Measurements from ENCODE around the gene ARID4B.
"Not testable (repeated sequence)": the region's sequence is repeated elsewhere in the genome, so short reads cannot be mapped to it uniquely, and the experiment has no call there.

ARID4B gene

DNA sequence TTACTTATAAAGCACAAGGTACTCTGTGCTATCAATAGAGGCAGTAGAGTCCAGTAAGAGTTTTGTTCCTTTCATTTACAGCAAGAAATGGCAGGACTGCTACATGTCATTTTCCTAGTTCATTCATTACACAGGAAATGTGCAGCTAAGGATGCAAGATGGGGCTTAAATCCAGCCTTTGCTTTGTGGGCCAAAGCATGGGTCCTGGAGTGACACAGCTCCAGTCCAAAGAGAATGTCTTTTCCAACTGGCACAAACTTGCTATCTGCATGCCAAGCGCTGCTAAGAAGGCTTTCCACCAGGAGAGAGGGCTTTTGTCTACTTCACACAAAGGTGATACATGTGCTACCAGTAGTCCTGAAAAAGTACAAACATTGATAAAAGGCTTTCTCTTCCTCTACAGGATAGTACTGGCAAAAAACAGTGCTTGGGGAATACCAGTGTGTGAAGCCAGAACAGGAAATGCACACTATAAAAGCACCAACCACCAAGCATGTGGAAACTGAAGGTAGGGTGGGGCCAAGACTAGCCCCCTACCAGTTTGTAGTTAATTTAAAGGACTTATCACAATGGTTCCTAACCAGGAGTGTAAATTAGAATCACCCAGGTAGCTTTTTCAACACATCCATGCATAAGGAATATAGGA is 68.7 kb downstream of the ARID4B start:
- Histone ChIP-seq H3K4me2 (ENCODE audit: low read length) (no peak overlapping the region), H3K4me1 (ENCODE audit: control insufficient read depth in 1 of 2, insufficient read depth in 2 of 2, low read length in 2 of 2) (peaks cover 2 to 4% of the 10 kb centered on the region in 2 experiments), H3K23ac (ENCODE audit: low read length) (no peak overlapping the region), H3K27ac (ENCODE audit: low read depth, low read length) (no peak overlapping the region), H4K91ac (ENCODE audit: low read depth, low read length) (no peak overlapping the region), H3K79me2 (ENCODE audit: control insufficient read depth, insufficient read depth, low read length, poor library complexity) (no peaks in the 10 kb centered on the region), H3K9ac (ENCODE audit: low read length) (no peak overlapping the region), H4K8ac (ENCODE audit: low read depth, low read length) (no peak overlapping the region), H3K18ac (ENCODE audit: low read length) (no peak overlapping the region), H3K9me3 (ENCODE audit: insufficient read depth, low read depth, low read length) (no peaks in the 10 kb centered on the region), H4K12ac (ENCODE audit: low read depth, low read length) (no peak overlapping the region), H2BK5ac (ENCODE audit: low read depth, low read length, poor library complexity) (no peak overlapping the region), H3K27me3 (ENCODE audit: insufficient read depth, low read length) (no peaks in the 10 kb centered on the region), H3K14ac (ENCODE audit: low read length) (no peak overlapping the region), H2BK120ac (ENCODE audit: insufficient read depth, low read length, poor library complexity) (no peak overlapping the region), H3K36me3 (ENCODE audit: control insufficient read depth in 1 of 2, insufficient read depth in 2 of 2, low read length in 2 of 2) (peaks cover 5 to 8% of the 10 kb centered on the region in 2 experiments), H3K4me3 (ENCODE audit: low read depth, low read length) (no peak overlapping the region), H2AK5ac (ENCODE audit: low read length) (no peak overlapping the region), H3K4ac (ENCODE audit: low read depth, low read length) (no peak overlapping the region), H2AFZ (ENCODE audit: insufficient read depth, low read length, poor library complexity) (no peak overlapping the region), H3K79me1 (ENCODE audit: low read length) (no peaks in the 10 kb centered on the region), H2BK12ac (ENCODE audit: low read length) (no peak overlapping the region)
- no CpG with 5 or more reads among the region's 1 CpG for WGBS (ENCODE audit: extremely low coverage, insufficient coverage, insufficient read length)
- DNase-seq, result no peak

GRCh38 chr1:235258068-235258467 is 69.9 kb downstream of the ARID4B start:
- not testable (repeated sequence) for H4K8ac ChIP-seq (ENCODE audit: low read depth, low read length); H3K9me3 ChIP-seq (ENCODE audit: insufficient read depth, low read depth, low read length); H3K23ac ChIP-seq (ENCODE audit: low read length); H3K18ac ChIP-seq (ENCODE audit: low read length); H3K36me3 ChIP-seq (ENCODE audit: control insufficient read depth in 1 of 2, insufficient read depth in 2 of 2, low read length in 2 of 2); H3K14ac ChIP-seq (ENCODE audit: low read length); H3K4ac ChIP-seq (ENCODE audit: low read depth, low read length); H3K27ac ChIP-seq (ENCODE audit: low read depth, low read length); H2AFZ ChIP-seq (ENCODE audit: insufficient read depth, low read length, poor library complexity); H2BK5ac ChIP-seq (ENCODE audit: low read depth, low read length, poor library complexity); DNase-seq; H3K79me1 ChIP-seq (ENCODE audit: low read length); H3K9ac ChIP-seq (ENCODE audit: low read length); H3K4me3 ChIP-seq (ENCODE audit: low read depth, low read length); H2BK120ac ChIP-seq (ENCODE audit: insufficient read depth, low read length, poor library complexity); H3K4me2 ChIP-seq (ENCODE audit: low read length); H3K4me1 ChIP-seq (ENCODE audit: control insufficient read depth in 1 of 2, insufficient read depth in 2 of 2, low read length in 2 of 2); H3K79me2 ChIP-seq (ENCODE audit: control insufficient read depth, insufficient read depth, low read length, poor library complexity); H3K27me3 ChIP-seq (ENCODE audit: insufficient read depth, low read length); H2AK5ac ChIP-seq (ENCODE audit: low read length); H4K91ac ChIP-seq (ENCODE audit: low read depth, low read length); H4K12ac ChIP-seq (ENCODE audit: low read depth, low read length); H2BK12ac ChIP-seq (ENCODE audit: low read length)
- no CpG with 5 or more reads among the region's 6 CpGs for WGBS (ENCODE audit: extremely low coverage, insufficient coverage, insufficient read length)

DNA sequence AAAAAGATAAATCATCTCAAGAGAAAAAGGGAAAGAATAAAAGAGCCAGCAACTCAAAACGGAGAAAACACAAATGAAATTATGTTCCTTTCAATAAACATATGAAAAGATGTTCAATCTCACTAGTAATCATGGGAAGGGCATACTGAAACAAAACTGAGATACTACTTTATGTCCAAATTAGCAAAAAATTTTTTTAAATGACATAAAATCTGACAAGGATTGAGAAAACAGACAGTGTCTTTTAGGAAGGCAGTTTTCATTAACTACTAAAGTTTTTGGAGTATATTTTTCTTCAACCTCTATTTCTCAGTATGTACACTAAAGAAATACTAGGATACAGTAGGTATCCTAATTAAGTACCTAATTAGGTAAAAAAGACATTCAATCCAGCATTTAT is 73.3 kb downstream of the ARID4B start:
- H3K9ac ChIP-seq (ENCODE audit: low read length), result no peak overlapping the region
- no peak for DNase-seq
- H3K4me1 ChIP-seq (ENCODE audit: control insufficient read depth in 1 of 2, insufficient read depth in 2 of 2, low read length in 2 of 2), result peaks cover 2 to 4% of the 10 kb centered on the region in 2 experiments
- no CpG with 5 or more reads among the region's 1 CpG for WGBS (ENCODE audit: extremely low coverage, insufficient coverage, insufficient read length)
- no peak overlapping the region for H2AK5ac ChIP-seq (ENCODE audit: low read length)
- H2AFZ ChIP-seq (ENCODE audit: insufficient read depth, low read length, poor library complexity), result no peak overlapping the region
- H4K12ac ChIP-seq (ENCODE audit: low read depth, low read length), result no peak overlapping the region
- H3K79me1 ChIP-seq (ENCODE audit: low read length), result no peaks in the 10 kb centered on the region
- no peak overlapping the region for H3K4ac ChIP-seq (ENCODE audit: low read depth, low read length)
- H2BK12ac ChIP-seq (ENCODE audit: low read length), result no peak overlapping the region
- H3K79me2 ChIP-seq (ENCODE audit: control insufficient read depth, insufficient read depth, low read length, poor library complexity), result no peaks in the 10 kb centered on the region
- H4K91ac ChIP-seq (ENCODE audit: low read depth, low read length), result no peak overlapping the region
- H3K4me2 ChIP-seq (ENCODE audit: low read length), result no peak overlapping the region
- peaks cover 5 to 8% of the 10 kb centered on the region in 2 experiments for H3K36me3 ChIP-seq (ENCODE audit: control insufficient read depth in 1 of 2, insufficient read depth in 2 of 2, low read length in 2 of 2)
- H3K23ac ChIP-seq (ENCODE audit: low read length), result no peak overlapping the region
- H4K8ac ChIP-seq (ENCODE audit: low read depth, low read length), result no peak overlapping the region
- no peak overlapping the region for H2BK120ac ChIP-seq (ENCODE audit: insufficient read depth, low read length, poor library complexity)
- no peak overlapping the region for H3K18ac ChIP-seq (ENCODE audit: low read length)
- H3K27ac ChIP-seq (ENCODE audit: low read depth, low read length), result no peak overlapping the region
- H3K14ac ChIP-seq (ENCODE audit: low read length), result no peak overlapping the region
- H3K27me3 ChIP-seq (ENCODE audit: insufficient read depth, low read length), result no peaks in the 10 kb centered on the region
- no peak overlapping the region for H2BK5ac ChIP-seq (ENCODE audit: low read depth, low read length, poor library complexity)
- no peak overlapping the region for H3K4me3 ChIP-seq (ENCODE audit: low read depth, low read length)
- H3K9me3 ChIP-seq (ENCODE audit: insufficient read depth, low read depth, low read length), result no peaks in the 10 kb centered on the region

- H3K18ac ChIP-seq (ENCODE audit: low read length), result no peak overlapping the region
- no peak overlapping the region for H3K27ac ChIP-seq (ENCODE audit: low read depth, low read length)
- peak; percentile 85 to 95 for DNase-seq
- H3K9me3 ChIP-seq (ENCODE audit: insufficient read depth, low read depth, low read length), result no peaks in the 10 kb centered on the region
- H3K9ac ChIP-seq (ENCODE audit: low read length), result no peak overlapping the region
- no peak overlapping the region for H3K4me2 ChIP-seq (ENCODE audit: low read length)
- H3K14ac ChIP-seq (ENCODE audit: low read length), result no peak overlapping the region
- H2BK120ac ChIP-seq (ENCODE audit: insufficient read depth, low read length, poor library complexity), result no peak overlapping the region
- H3K36me3 ChIP-seq (ENCODE audit: control insufficient read depth in 1 of 2, insufficient read depth in 2 of 2, low read length in 2 of 2), result peaks cover 3 to 4% of the 10 kb centered on the region in 2 experiments
- no peaks in the 10 kb centered on the region for H3K4me1 ChIP-seq (ENCODE audit: control insufficient read depth in 1 of 2, insufficient read depth in 2 of 2, low read length in 2 of 2)
- H2AFZ ChIP-seq (ENCODE audit: insufficient read depth, low read length, poor library complexity), result no peak overlapping the region
- no peaks in the 10 kb centered on the region for H3K79me1 ChIP-seq (ENCODE audit: low read length)
- H2BK12ac ChIP-seq (ENCODE audit: low read length), result no peak overlapping the region
- no peak overlapping the region for H3K23ac ChIP-seq (ENCODE audit: low read length)
- H2AK5ac ChIP-seq (ENCODE audit: low read length), result no peak overlapping the region
- H3K79me2 ChIP-seq (ENCODE audit: control insufficient read depth, insufficient read depth, low read length, poor library complexity), result no peaks in the 10 kb centered on the region
- no peaks in the 10 kb centered on the region for H3K27me3 ChIP-seq (ENCODE audit: insufficient read depth, low read length)
- H2BK5ac ChIP-seq (ENCODE audit: low read depth, low read length, poor library complexity), result no peak overlapping the region
- no peak overlapping the region for H4K12ac ChIP-seq (ENCODE audit: low read depth, low read length)
- no peak overlapping the region for H4K8ac ChIP-seq (ENCODE audit: low read depth, low read length)
- H4K91ac ChIP-seq (ENCODE audit: low read depth, low read length), result no peak overlapping the region
- no peak overlapping the region for H3K4ac ChIP-seq (ENCODE audit: low read depth, low read length)
- no peak overlapping the region for H3K4me3 ChIP-seq (ENCODE audit: low read depth, low read length)
- WGBS (ENCODE audit: extremely low coverage, insufficient coverage, insufficient read length), result no CpG with 5 or more reads among the region's 2 CpGs
These were observed 74.6 kb downstream of the ARID4B start for GRCh38 chr1:235253219-235253962.

Data from trophoblast cell (in vitro differentiated cells and primary cell).